Renal cortex interstitium (tissue), 11 donors: ENCODE measurements around the gene EMC8. TPM values are rescaled to one million over a fixed set of nuclear protein-coding genes. Genes with fewer than 3 reads are reported as not detected.

Experiments used
- DNase-seq, 11 donors: peaks; one replicate each; pipeline ENCODE4 v3.0.0-alpha.2; 2013; ENCODE audit warnings: low read depth in 9 of 11, low spot score in 4 of 11; ENCODE audit errors: extremely low read depth in 1 of 11
- polyA plus RNA-seq, 3 donors: library from polyadenylated mRNA; unstranded; fragments of 120-200 nt; gene quantifications; one replicate each; pipeline ENCODE4 v1.2.1, GENCODE V29; 2013; ENCODE audit not compliant: insufficient read length in 3 of 3

The EMC8 gene
- polyA plus RNA-seq, 3 donors, result 28.1 to 31.9 (median 31.8) TPM

GRCh38 chr16:85803570-85803969 lies 4.2 kb upstream of the EMC8 start:
- no peak for DNase-seq

- no peak for DNase-seq
These were observed 951 bp upstream of the EMC8 start for GRCh38 chr16:85800321-85800669.

GRCh38 chr16:85798901-85799496 lies 345 bp downstream of the EMC8 start:
- no peak for DNase-seq

- no peak for DNase-seq
These were observed 1.0 kb downstream of the EMC8 start for GRCh38 chr16:85798283-85798776.

GRCh38 chr16:85796599-85796998 lies 2.7 kb downstream of the EMC8 start:
- no peak for DNase-seq

- no peak for DNase-seq
These were observed 3.2 kb downstream of the EMC8 start for GRCh38 chr16:85796152-85796551.

- DNase-seq, result no peak
These were observed 4.6 kb downstream of the EMC8 start for GRCh38 chr16:85794696-85795095.

- DNase-seq, result no peak
These were observed 5.6 kb downstream of the EMC8 start for GRCh38 chr16:85793662-85794298.

GRCh38 chr16:85789773-85790172 lies 9.6 kb downstream of the EMC8 start:
- DNase-seq, result no peak

GRCh38 chr16:85788819-85789218 lies 10.5 kb downstream of the EMC8 start:
- no peak for DNase-seq

- DNase-seq, result no peak
These were observed 13.4 kb downstream of the EMC8 start for GRCh38 chr16:85785927-85786326.

GRCh38 chr16:85784813-85785212 lies 14.5 kb downstream of the EMC8 start:
- DNase-seq, result no peak

- DNase-seq, result no peak
These were observed 15.9 kb downstream of the EMC8 start for GRCh38 chr16:85783441-85783840.

- DNase-seq, result no peak
These were observed 16.9 kb downstream of the EMC8 start for GRCh38 chr16:85782451-85782850.

- DNase-seq, result no peak
These were observed 17.5 kb downstream of the EMC8 start for GRCh38 chr16:85781695-85782370.

GRCh38 chr16:85781156-85781555 lies 18.2 kb downstream of the EMC8 start:
- DNase-seq, result no peak

- no peak for DNase-seq
These were observed 19.1 kb downstream of the EMC8 start for GRCh38 chr16:85780281-85780680.

- no peak for DNase-seq
These were observed 20.5 kb downstream of the EMC8 start for GRCh38 chr16:85778873-85779272.

- DNase-seq, result no peak
These were observed 21.6 kb downstream of the EMC8 start for GRCh38 chr16:85777583-85778310.

GRCh38 chr16:85774811-85775210 lies 24.5 kb downstream of the EMC8 start:
- DNase-seq, result no peak
